SK-N-SH (cell line): ENCODE results near the gene TMEM164. TPM values are rescaled to one million over a fixed set of nuclear protein-coding genes. Genes with fewer than 3 reads are reported as not detected.

ENCODE experiments used
- CTCF ChIA-PET: fragments of 300-600, 350-600 bp; formaldehyde crosslinking; extraction: SDS; loops from one replicate; lab custom pipeline; 2021; lab: Yijun Ruan, JAX
- POLR2A ChIA-PET: fragments of 350-600 bp; sonication (Branson Sonifier 250); formaldehyde crosslinking; extraction: SDS; loops from one replicate; lab custom pipeline; 2020; ENCODE audit warnings: antibody characterized with exemption, inconsistent platforms; lab: Yijun Ruan, JAX
- DNase-seq: peaks from one replicate; pipeline ENCODE4 v3.0.0; 2012
- H2AFZ ChIP-seq: fragments of 200-600 bp; sonication (generic); 2 replicates; pipeline ENCODE4 v1.8.1; 2016; ENCODE audit warnings: antibody characterized with exemption, mild to moderate bottlenecking, low read depth
- H3F3A ChIP-seq: fragments of 200-600 bp; sonication (generic); replicated peaks from 2 replicates; pipeline ENCODE3; 2016; ENCODE audit warnings: antibody characterized with exemption, mild to moderate bottlenecking; ENCODE audit not compliant: insufficient read depth
- H3K27ac ChIP-seq, 2 experiments: fragments of 200-500 bp in 1 of 2; fragments of 200-600 bp in 1 of 2; sonication (Bioruptor generic) in 1 of 2; sonication (generic), shearing (Covaris generic) in 1 of 2; 2 replicates each; pipeline versions ENCODE4 v1.5.1 to v1.6.1; 2014 to 2016; ENCODE audit warnings: low read depth in 2 of 2, inconsistent platforms in 1 of 2, low read length in 1 of 2, mild to moderate bottlenecking in 1 of 2, mixed read lengths in 1 of 2
- H3K27me3 ChIP-seq: fragments of 200-600 bp; sonication (generic), shearing (Covaris generic); 2 replicates; pipeline ENCODE4 v1.6.1; 2016; ENCODE audit warnings: mixed run types; ENCODE audit not compliant: insufficient read depth
- H3K36me3 ChIP-seq, 2 experiments: fragments of 200-500 bp in 1 of 2; fragments of 200-600 bp in 1 of 2; sonication (Bioruptor generic) in 1 of 2; sonication (generic) in 1 of 2; replicated peaks in 1 of 2; 2 replicates each; pipeline versions ENCODE3 to v1.5.1; 2014 to 2016; ENCODE audit warnings: low read length in 1 of 2, mild to moderate bottlenecking in 1 of 2; ENCODE audit not compliant: insufficient read depth in 2 of 2, control insufficient read depth in 1 of 2
- H3K4me1 ChIP-seq, 2 experiments: fragments of 200-500 bp in 1 of 2; fragments of 200-600 bp in 1 of 2; sonication (Bioruptor generic) in 1 of 2; sonication (generic), shearing (Covaris generic) in 1 of 2; 2 replicates each; pipeline versions ENCODE4 v1.5.1 to v1.6.1; 2014 to 2016; ENCODE audit warnings: low read depth in 1 of 2, low read length in 1 of 2, mixed run types in 1 of 2; ENCODE audit not compliant: insufficient read depth in 2 of 2, control insufficient read depth in 1 of 2
- H3K4me2 ChIP-seq: fragments of 200-600 bp; sonication (generic), shearing (Covaris generic); 2 replicates; pipeline ENCODE4 v1.6.1; 2017; ENCODE audit warnings: mixed run types
- H3K4me3 ChIP-seq, 2 experiments: fragments of 200-500 bp in 1 of 2; fragments of 200-600 bp in 1 of 2; sonication (Bioruptor generic) in 1 of 2; sonication (generic), shearing (Covaris generic) in 1 of 2; 2 replicates each; pipeline versions ENCODE4 v1.5.1 to v1.8.1; 2014 to 2016; ENCODE audit warnings: low read depth in 2 of 2, inconsistent platforms in 1 of 2, low read length in 1 of 2, mild to moderate bottlenecking in 1 of 2, mixed read lengths in 1 of 2, moderate library complexity in 1 of 2
- H3K79me2 ChIP-seq: fragments of 200-600 bp; sonication (generic); 2 replicates; pipeline ENCODE4 v1.8.1; 2017; ENCODE audit warnings: mild to moderate bottlenecking; ENCODE audit not compliant: insufficient read depth
- H3K9ac ChIP-seq: fragments of 200-600 bp; sonication (generic); 2 replicates; pipeline ENCODE4 v1.6.1; 2017; ENCODE audit warnings: mixed run types
- H3K9me2 ChIP-seq: fragments of 200-600 bp; sonication (generic); 2 replicates; pipeline ENCODE4 v1.6.1; 2017; ENCODE audit warnings: mixed run types
- H3K9me3 ChIP-seq: fragments of 200-600 bp; sonication (generic); 2 replicates; pipeline ENCODE4 v1.6.1; 2017; ENCODE audit warnings: mixed run types, mild to moderate bottlenecking, moderate library complexity
- H4K20me1 ChIP-seq: fragments of 200-600 bp; sonication (generic); 2 replicates; pipeline ENCODE4 v1.6.1; 2017; ENCODE audit warnings: mild to moderate bottlenecking, mixed run types; ENCODE audit not compliant: insufficient read depth
- CHD2 ChIP-seq: fragments of 150-350 bp; IDR thresholded peaks from 2 replicates; pipeline ENCODE4 v1.6.1; 2018; ENCODE audit warnings: low read length; ENCODE audit not compliant: partially characterized antibody
- EP300 ChIP-seq, 2 experiments: IDR thresholded peaks; 2 replicates each; pipeline versions ENCODE4 v1.4.0 to v1.6.1; 2012; ENCODE audit warnings: borderline replicate concordance in 1 of 2, low read depth in 1 of 2, low read length in 1 of 2
- EZH2phosphoT487 ChIP-seq: fragments of 200-600 bp; sonication (generic); IDR thresholded peaks from 2 replicates; pipeline ENCODE4 v1.6.1; 2017; ENCODE audit warnings: low read depth, mixed run types, mild to moderate bottlenecking, antibody characterized with exemption, moderate library complexity, borderline replicate concordance
- FOXJ3 ChIP-seq: sonication (generic); formaldehyde crosslinking; IDR thresholded peaks from 2 replicates; pipeline ENCODE4 v1.5.1; 2020; ENCODE audit warnings: mild to moderate bottlenecking, missing genetic modification reagents
- JUND ChIP-seq: IDR thresholded peaks from 2 replicates; pipeline ENCODE4 v1.4.0; 2012
- MEF2A ChIP-seq: IDR thresholded peaks from 2 replicates; pipeline ENCODE4 v1.4.0; 2012; ENCODE audit warnings: low read depth, borderline replicate concordance
- NFIC ChIP-seq: IDR thresholded peaks from 2 replicates; pipeline ENCODE4 v1.4.0; 2012; ENCODE audit warnings: borderline replicate concordance
- POLR2AphosphoS5 ChIP-seq: IDR thresholded peaks from 2 replicates; pipeline ENCODE4 v1.6.1; 2012; ENCODE audit warnings: low read depth, low read length
- RAD21 ChIP-seq: IDR thresholded peaks from 2 replicates; pipeline ENCODE4 v1.6.1; 2012; ENCODE audit warnings: mild to moderate bottlenecking, low read length
- RFX5 ChIP-seq: IDR thresholded peaks from 2 replicates; pipeline ENCODE4 v1.6.1; 2012; ENCODE audit warnings: mild to moderate bottlenecking, improper control_type of control experiment, low read length
- RXRA ChIP-seq: IDR thresholded peaks from 2 replicates; pipeline ENCODE4 v1.4.0; 2012; ENCODE audit warnings: low read depth, mild to moderate bottlenecking, borderline replicate concordance
- TCF12 ChIP-seq: IDR thresholded peaks from 2 replicates; pipeline ENCODE4 v1.4.0; 2012
- WGBS: methylation state at CpG from one replicate; pipeline ENCODE4 v1.1.6; 2017; ENCODE audit warnings: low lambda C conversion rate; 5-methylcytosine and 5-hydroxymethylcytosine counted together
- polyA plus RNA-seq, 3 experiments: library from polyadenylated mRNA; depleted of rRNA; stranded (reverse); fragments of >200 nt; gene quantifications; 2 replicates each; pipeline ENCODE4 v1.2.3, GENCODE V29; 2012
- TF ChIP-seq, protein P1 (sequence below): IDR thresholded peaks from 2 replicates; pipeline ENCODE4 v1.4.0; 2012; ENCODE audit warnings: low read depth, borderline replicate concordance
- TF ChIP-seq, protein P2 (sequence below): IDR thresholded peaks from 2 replicates; pipeline ENCODE4; 2012
- TF ChIP-seq, protein P3 (sequence below): IDR thresholded peaks from 2 replicates; pipeline ENCODE4 v1.6.1; 2012; ENCODE audit warnings: mild to moderate bottlenecking, low read depth, low read length, moderate library complexity
- TF ChIP-seq, protein P4 (sequence below): fragments of 150-350 bp; IDR thresholded peaks from 2 replicates; pipeline ENCODE4 v1.6.1; 2017; ENCODE audit warnings: antibody characterized with exemption, low read length, low read depth, borderline replicate concordance

The TMEM164 gene
- polyA plus RNA-seq, 1 of the 3 experiments (the other 2 are of a cell fraction): 11.9 TPM

DNA sequence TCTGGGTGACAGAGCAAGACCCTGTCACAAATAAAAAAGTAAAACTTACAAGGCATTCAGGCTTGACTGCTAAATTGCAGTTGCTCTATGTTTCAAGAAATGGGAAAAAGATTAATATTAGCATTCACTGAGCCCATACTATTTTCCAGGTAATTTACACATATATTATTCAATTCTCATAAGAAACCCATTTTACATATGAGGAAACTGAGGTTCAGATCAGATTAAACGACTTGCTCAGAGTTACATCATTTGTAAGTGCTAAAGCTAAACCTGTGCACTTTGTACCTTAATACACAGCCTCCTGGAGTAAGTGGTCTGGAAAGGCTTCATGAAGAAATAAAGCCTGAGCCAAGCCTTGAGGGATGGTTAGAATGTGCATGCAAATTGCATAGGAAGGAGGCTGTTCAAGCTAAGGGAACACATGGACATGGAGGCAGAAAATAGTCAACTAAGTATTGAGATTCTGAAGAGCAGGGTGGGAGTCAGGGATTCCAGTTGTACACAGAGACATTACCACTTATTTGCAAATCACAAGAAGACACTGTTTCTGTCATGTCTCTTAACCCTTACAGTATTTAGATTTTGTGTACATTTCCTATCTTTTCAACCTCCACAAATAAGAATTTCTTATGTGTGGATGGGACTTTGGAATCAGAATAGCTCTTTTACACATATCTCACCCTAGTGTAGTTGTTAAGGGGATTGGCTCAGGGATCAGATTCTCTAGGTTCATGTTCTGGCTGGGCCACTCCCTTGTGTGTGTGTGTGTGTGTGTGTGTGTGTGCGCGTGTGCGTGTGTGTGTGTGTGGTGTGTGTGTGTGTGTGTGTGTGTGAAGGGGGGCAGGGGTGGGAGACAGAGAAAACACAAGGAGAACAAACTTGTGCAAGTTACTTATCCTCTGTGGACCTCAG lies 113.4 kb downstream of the TMEM164 start:
- H3K27ac ChIP-seq: no peak overlapping the region
- CTCF ChIA-PET: interaction anchor here (1.1 kb wide), 1 partner anchor 30 kb away, joined by 3 read pairs; no protein-coding TSS in a partner anchor

DNA sequence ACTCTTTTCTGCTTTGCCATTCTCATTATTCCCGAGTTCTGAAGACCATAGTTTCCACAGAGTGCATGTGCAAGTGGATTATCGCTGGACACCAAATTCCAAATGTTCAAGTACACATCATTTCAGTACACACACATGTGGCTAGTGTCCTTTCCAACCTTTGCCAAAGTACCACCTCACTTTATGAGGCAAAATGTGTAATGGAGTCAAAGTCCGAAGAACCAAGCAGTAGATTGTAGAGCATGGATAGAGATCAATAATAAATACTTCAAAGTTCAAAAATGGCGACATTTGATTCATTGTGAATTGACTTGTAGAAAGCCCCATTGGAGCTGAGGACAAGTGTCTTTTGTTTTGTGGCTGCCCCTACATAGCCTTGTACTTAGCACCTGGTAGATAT lies 115.6 kb downstream of the TMEM164 start:
- H3K9ac ChIP-seq: no peak overlapping the region
- ChIA-PET CTCF (no interaction called here), POLR2A (no interaction called here)
- no peaks in the 10 kb centered on the region for H3F3A ChIP-seq
- H3K4me2 ChIP-seq: no peak overlapping the region
- no peaks in the 10 kb centered on the region for H4K20me1 ChIP-seq
- H3K27ac ChIP-seq: no peak overlapping the region
- H3K36me3 ChIP-seq: peaks cover 0 to 8% of the 10 kb centered on the region in 2 experiments
- DNase-seq: no peak
- H3K27me3 ChIP-seq: no peaks in the 10 kb centered on the region
- no peak overlapping the region for H2AFZ ChIP-seq
- H3K9me3 ChIP-seq: no peaks in the 10 kb centered on the region
- no peaks in the 10 kb centered on the region for H3K9me2 ChIP-seq
- H3K4me1 ChIP-seq: no peaks in the 10 kb centered on the region; a peak in 1 of 4 replicates
- no peaks in the 10 kb centered on the region for H3K79me2 ChIP-seq
- 32% methylated on average over 4 of the region's 4 CpGs for WGBS
- H3K4me3 ChIP-seq: no peak overlapping the region
- TF ChIP-seq CHD2: no peak
- no peak for TF ChIP-seq RFX5
- no peak for TF ChIP-seq EZH2phosphoT487
- no peak for TF ChIP-seq POLR2AphosphoS5
- TF ChIP-seq, protein P1, sequence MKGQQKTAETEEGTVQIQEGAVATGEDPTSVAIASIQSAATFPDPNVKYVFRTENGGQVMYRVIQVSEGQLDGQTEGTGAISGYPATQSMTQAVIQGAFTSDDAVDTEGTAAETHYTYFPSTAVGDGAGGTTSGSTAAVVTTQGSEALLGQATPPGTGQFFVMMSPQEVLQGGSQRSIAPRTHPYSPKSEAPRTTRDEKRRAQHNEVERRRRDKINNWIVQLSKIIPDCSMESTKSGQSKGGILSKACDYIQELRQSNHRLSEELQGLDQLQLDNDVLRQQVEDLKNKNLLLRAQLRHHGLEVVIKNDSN: no peak
- TF ChIP-seq, protein P2, sequence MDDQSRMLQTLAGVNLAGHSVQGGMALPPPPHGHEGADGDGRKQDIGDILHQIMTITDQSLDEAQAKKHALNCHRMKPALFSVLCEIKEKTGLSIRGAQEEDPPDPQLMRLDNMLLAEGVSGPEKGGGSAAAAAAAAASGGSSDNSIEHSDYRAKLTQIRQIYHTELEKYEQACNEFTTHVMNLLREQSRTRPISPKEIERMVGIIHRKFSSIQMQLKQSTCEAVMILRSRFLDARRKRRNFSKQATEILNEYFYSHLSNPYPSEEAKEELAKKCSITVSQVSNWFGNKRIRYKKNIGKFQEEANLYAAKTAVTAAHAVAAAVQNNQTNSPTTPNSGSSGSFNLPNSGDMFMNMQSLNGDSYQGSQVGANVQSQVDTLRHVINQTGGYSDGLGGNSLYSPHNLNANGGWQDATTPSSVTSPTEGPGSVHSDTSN: no peak
- TF ChIP-seq, protein P3, sequence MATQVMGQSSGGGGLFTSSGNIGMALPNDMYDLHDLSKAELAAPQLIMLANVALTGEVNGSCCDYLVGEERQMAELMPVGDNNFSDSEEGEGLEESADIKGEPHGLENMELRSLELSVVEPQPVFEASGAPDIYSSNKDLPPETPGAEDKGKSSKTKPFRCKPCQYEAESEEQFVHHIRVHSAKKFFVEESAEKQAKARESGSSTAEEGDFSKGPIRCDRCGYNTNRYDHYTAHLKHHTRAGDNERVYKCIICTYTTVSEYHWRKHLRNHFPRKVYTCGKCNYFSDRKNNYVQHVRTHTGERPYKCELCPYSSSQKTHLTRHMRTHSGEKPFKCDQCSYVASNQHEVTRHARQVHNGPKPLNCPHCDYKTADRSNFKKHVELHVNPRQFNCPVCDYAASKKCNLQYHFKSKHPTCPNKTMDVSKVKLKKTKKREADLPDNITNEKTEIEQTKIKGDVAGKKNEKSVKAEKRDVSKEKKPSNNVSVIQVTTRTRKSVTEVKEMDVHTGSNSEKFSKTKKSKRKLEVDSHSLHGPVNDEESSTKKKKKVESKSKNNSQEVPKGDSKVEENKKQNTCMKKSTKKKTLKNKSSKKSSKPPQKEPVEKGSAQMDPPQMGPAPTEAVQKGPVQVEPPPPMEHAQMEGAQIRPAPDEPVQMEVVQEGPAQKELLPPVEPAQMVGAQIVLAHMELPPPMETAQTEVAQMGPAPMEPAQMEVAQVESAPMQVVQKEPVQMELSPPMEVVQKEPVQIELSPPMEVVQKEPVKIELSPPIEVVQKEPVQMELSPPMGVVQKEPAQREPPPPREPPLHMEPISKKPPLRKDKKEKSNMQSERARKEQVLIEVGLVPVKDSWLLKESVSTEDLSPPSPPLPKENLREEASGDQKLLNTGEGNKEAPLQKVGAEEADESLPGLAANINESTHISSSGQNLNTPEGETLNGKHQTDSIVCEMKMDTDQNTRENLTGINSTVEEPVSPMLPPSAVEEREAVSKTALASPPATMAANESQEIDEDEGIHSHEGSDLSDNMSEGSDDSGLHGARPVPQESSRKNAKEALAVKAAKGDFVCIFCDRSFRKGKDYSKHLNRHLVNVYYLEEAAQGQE: no peak
- no peak for TF ChIP-seq RXRA
- TF ChIP-seq EP300 (IDR thresholded peaks at IDR 0.05; ENCODE audit: borderline replicate concordance in 1 of 2, low read depth in 1 of 2, low read length in 1 of 2): no peak
- no peak for TF ChIP-seq MEF2A
- TF ChIP-seq JUND: no peak

More for the DNA sequence above, 113.4 kb downstream of the TMEM164 start:
- no peaks in the 10 kb centered on the region for H3K9me2 ChIP-seq
- no peak overlapping the region for H3K9ac ChIP-seq
- H3K4me2 ChIP-seq: no peak overlapping the region
- no peak overlapping the region for H2AFZ ChIP-seq
- H3K79me2 ChIP-seq: no peaks in the 10 kb centered on the region
- DNase-seq: no peak
- no peaks in the 10 kb centered on the region for H3K9me3 ChIP-seq
- H3K4me1 ChIP-seq: no peaks in the 10 kb centered on the region; a peak in 1 of 4 replicates
- H3F3A ChIP-seq: no peaks in the 10 kb centered on the region
- peaks cover 0 to 6% of the 10 kb centered on the region in 2 experiments for H3K36me3 ChIP-seq
- POLR2A ChIA-PET: no interaction called here
- no peaks in the 10 kb centered on the region for H4K20me1 ChIP-seq
- 53% methylated on average over 4 of the region's 4 CpGs for WGBS
- no peak for TF ChIP-seq NFIC
- no peak for TF ChIP-seq FOXJ3 (CRISPR knock-in tag)
- TF ChIP-seq, protein P2: no peak
- TF ChIP-seq, protein P4, sequence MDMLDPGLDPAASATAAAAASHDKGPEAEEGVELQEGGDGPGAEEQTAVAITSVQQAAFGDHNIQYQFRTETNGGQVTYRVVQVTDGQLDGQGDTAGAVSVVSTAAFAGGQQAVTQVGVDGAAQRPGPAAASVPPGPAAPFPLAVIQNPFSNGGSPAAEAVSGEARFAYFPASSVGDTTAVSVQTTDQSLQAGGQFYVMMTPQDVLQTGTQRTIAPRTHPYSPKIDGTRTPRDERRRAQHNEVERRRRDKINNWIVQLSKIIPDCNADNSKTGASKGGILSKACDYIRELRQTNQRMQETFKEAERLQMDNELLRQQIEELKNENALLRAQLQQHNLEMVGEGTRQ: no peak
- TF ChIP-seq EP300 (IDR thresholded peaks at IDR 0.05; ENCODE audit: borderline replicate concordance in 1 of 2, low read depth in 1 of 2, low read length in 1 of 2): no peak
- TF ChIP-seq RAD21: no peak
- TF ChIP-seq TCF12: no peak
- TF ChIP-seq, all 33 proteins: peak for 0
- H3K4me3 ChIP-seq: no peak overlapping the region
- no peaks in the 10 kb centered on the region for H3K27me3 ChIP-seq
